Hepatocyte (in vitro differentiated cells): ENCODE data around the gene CTSL. TPM values are rescaled to one million over a fixed set of nuclear protein-coding genes. Genes with fewer than 3 reads are reported as not detected.

Experiments
- DNase-seq: peaks from one replicate; pipeline ENCODE4 v3.0.0-alpha.2; 2016; ENCODE audit warnings: low spot score
- H2AFZ ChIP-seq: fragments of 200-600 bp; sonication (generic); 2 replicates; pipeline ENCODE4 v1.6.0; 2016; ENCODE audit warnings: antibody characterized with exemption, mild to moderate bottlenecking
- H3K27ac ChIP-seq: fragments of 200-600 bp; sonication (generic); 2 replicates; pipeline ENCODE4 v1.5.1; 2016; ENCODE audit warnings: mild to moderate bottlenecking
- H3K27me3 ChIP-seq: fragments of 200-600 bp; sonication (generic); 2 replicates; pipeline ENCODE4 v1.6.1; 2016
- H3K36me3 ChIP-seq: fragments of 200-600 bp; sonication (generic); replicated peaks from 2 replicates; pipeline ENCODE4 v1.5.1; 2016; ENCODE audit warnings: low read depth; ENCODE audit not compliant: insufficient read depth
- H3K4me1 ChIP-seq: fragments of 200-600 bp; sonication (generic); 2 replicates; pipeline ENCODE4 v1.5.1; 2016; ENCODE audit warnings: mild to moderate bottlenecking, moderate library complexity; ENCODE audit not compliant: insufficient read depth
- H3K4me2 ChIP-seq: fragments of 200-600 bp; sonication (generic); 2 replicates; pipeline ENCODE4 v1.6.0; 2016
- H3K4me3 ChIP-seq: fragments of 200-600 bp; sonication (generic); 2 replicates; pipeline ENCODE4 v1.5.1; 2016; ENCODE audit warnings: mild to moderate bottlenecking
- H3K79me2 ChIP-seq: fragments of 200-600 bp; sonication (generic); 2 replicates; pipeline ENCODE4 v1.6.0; 2017; ENCODE audit warnings: mild to moderate bottlenecking
- H3K9me2 ChIP-seq: fragments of 200-600 bp; sonication (generic); replicated peaks from 2 replicates; pipeline ENCODE4 v1.6.0; 2017; ENCODE audit warnings: mild to moderate bottlenecking; ENCODE audit not compliant: insufficient read depth
- H3K9me3 ChIP-seq: fragments of 200-600 bp; sonication (generic); 2 replicates; pipeline ENCODE4 v1.5.1; 2016; ENCODE audit warnings: low read depth, mild to moderate bottlenecking
- H4K20me1 ChIP-seq: fragments of 200-600 bp; sonication (generic); 2 replicates; pipeline ENCODE4 v1.6.0; 2016; ENCODE audit warnings: mild to moderate bottlenecking; ENCODE audit not compliant: insufficient read depth, poor library complexity, severe bottlenecking
- EZH2 ChIP-seq: fragments of 200-600 bp; sonication (generic); IDR thresholded peaks from 2 replicates; pipeline ENCODE4 v1.6.1; 2016; ENCODE audit warnings: antibody characterized with exemption, mild to moderate bottlenecking, borderline replicate concordance
- EZH2phosphoT487 ChIP-seq: fragments of 200-600 bp; sonication (generic); IDR thresholded peaks from one replicate; pipeline ENCODE4 v1.6.1; 2018; ENCODE audit warnings: antibody characterized with exemption, mild to moderate bottlenecking, low read depth, moderate library complexity; ENCODE audit not compliant: unreplicated experiment, severe bottlenecking
- WGBS: methylation state at CpG from one replicate; pipeline ENCODE4 v1.1.6; 2016; ENCODE audit warnings: low lambda C conversion rate; ENCODE audit errors: missing lambda C conversion rate; 5-methylcytosine and 5-hydroxymethylcytosine counted together
- polyA plus RNA-seq: library from polyadenylated mRNA; unstranded; fragments of >200 nt; fragmentation: Nextera tagmentation; extraction: Ambion mirVana; gene quantifications from 2 replicates; pipeline ENCODE4 v1.2.1, GENCODE V29; 2016
- total RNA-seq: library from RNA; depleted of rRNA; stranded (reverse); fragments of >200 nt; gene quantifications from 2 replicates; pipeline ENCODE4 v1.2.3, GENCODE V29; 2014
- TF ChIP-seq, protein P1 (sequence below): fragments of 200-600 bp; sonication (generic); IDR thresholded peaks from 2 replicates; pipeline ENCODE4 v1.5.1; 2016; ENCODE audit warnings: antibody characterized with exemption, mild to moderate bottlenecking; ENCODE audit not compliant: poor library complexity

Gene CTSL
- total and polyA plus RNA-seq, 2 experiments from 2014 or later: 341 to 365 TPM

DNA sequence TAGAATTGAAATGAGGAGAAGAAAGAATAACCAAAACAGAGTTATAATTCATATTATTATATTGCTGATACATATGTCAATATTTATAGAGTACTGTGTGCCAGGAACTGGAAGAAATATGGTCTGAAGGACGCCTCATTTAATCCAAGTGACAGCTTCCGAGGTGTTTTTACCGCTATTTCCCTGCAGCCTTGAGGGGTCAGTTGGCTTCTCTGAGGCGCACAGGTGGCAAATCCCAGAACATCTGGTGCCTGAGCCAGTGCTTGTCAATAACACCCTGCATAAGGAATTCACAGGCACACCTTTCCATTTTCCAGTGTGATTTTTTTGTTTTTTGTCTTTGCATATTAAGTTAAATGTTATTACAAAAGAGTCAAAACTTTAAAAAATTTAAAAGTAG is 43.3 kb upstream of the CTSL start:
- no peak for DNase-seq
- Histone ChIP-seq H3K4me1 (no peaks in the 10 kb centered on the region), H3K9me2 (no peaks in the 10 kb centered on the region), H2AFZ (no peak overlapping the region), H3K4me2 (no peak overlapping the region), H3K27ac (no peak overlapping the region), H3K4me3 (no peak overlapping the region), H3K79me2 (no peaks in the 10 kb centered on the region), H4K20me1 (no peaks in the 10 kb centered on the region), H3K9me3 (no peaks in the 10 kb centered on the region), H3K27me3 (no peaks in the 10 kb centered on the region), H3K36me3 (no peaks in the 10 kb centered on the region)
- WGBS: 95% methylated on average over 4 of the region's 4 CpGs
- TF ChIP-seq, protein P1, sequence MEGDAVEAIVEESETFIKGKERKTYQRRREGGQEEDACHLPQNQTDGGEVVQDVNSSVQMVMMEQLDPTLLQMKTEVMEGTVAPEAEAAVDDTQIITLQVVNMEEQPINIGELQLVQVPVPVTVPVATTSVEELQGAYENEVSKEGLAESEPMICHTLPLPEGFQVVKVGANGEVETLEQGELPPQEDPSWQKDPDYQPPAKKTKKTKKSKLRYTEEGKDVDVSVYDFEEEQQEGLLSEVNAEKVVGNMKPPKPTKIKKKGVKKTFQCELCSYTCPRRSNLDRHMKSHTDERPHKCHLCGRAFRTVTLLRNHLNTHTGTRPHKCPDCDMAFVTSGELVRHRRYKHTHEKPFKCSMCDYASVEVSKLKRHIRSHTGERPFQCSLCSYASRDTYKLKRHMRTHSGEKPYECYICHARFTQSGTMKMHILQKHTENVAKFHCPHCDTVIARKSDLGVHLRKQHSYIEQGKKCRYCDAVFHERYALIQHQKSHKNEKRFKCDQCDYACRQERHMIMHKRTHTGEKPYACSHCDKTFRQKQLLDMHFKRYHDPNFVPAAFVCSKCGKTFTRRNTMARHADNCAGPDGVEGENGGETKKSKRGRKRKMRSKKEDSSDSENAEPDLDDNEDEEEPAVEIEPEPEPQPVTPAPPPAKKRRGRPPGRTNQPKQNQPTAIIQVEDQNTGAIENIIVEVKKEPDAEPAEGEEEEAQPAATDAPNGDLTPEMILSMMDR: no peak
- TF ChIP-seq EZH2 (no peak), EZH2phosphoT487 (no peak)

DNA sequence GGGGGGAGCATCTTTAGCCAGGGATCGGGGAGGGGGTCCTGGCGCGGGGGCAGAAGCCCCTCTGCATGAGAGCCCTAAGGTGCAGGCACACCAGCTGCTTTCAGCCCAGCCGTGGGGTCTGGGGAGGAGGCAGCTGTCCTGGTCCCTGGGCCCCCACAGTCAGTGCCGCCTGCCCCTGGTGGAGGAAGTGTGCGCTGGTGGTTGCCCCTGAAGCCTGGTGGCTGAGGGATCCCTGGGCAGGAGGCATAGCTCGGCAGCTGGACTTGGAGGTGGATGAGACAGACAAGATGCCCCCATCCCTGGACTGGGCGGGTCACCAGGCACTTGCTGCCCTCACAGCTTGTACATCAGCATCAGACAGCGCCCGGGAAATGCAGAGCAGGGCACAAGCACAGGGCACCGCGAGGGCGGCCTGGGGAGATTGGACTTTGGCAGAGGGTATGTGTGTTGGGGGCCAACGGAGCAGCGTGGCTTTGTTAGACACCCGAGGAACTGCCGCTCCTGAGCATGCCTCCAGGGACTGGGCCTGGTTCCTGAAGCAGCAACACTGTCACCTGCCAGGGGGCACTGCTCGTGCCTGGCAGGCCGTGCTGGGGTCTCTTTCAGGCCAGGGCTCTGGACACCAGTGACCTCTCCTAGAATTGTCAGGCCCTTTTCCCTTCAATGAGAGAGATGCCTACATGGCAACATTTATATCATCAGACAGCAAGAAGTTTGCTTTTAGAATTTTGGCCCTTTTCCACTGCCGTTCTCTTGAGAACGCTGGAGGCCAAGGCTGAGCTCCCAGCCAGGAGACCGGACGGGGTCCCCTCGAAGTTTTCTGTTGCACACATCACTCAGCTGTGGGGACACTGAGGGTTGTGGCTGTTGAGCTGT is 41.9 kb upstream of the CTSL start:
- Histone ChIP-seq H3K4me1 (no peaks in the 10 kb centered on the region), H2AFZ (no peak overlapping the region), H3K36me3 (no peaks in the 10 kb centered on the region), H3K9me3 (no peaks in the 10 kb centered on the region), H3K4me2 (no peak overlapping the region), H3K79me2 (peaks cover 1% of the 10 kb centered on the region), H3K27me3 (no peaks in the 10 kb centered on the region), H3K9me2 (no peaks in the 10 kb centered on the region), H3K27ac (no peak overlapping the region), H3K4me3 (no peak overlapping the region), H4K20me1 (no peaks in the 10 kb centered on the region)
- WGBS: 91% methylated on average over 21 of the region's 24 CpGs
- peak; percentile 2 for DNase-seq
- TF ChIP-seq, protein P1: no peak
- TF ChIP-seq EZH2 (no peak), EZH2phosphoT487 (no peak)

DNA sequence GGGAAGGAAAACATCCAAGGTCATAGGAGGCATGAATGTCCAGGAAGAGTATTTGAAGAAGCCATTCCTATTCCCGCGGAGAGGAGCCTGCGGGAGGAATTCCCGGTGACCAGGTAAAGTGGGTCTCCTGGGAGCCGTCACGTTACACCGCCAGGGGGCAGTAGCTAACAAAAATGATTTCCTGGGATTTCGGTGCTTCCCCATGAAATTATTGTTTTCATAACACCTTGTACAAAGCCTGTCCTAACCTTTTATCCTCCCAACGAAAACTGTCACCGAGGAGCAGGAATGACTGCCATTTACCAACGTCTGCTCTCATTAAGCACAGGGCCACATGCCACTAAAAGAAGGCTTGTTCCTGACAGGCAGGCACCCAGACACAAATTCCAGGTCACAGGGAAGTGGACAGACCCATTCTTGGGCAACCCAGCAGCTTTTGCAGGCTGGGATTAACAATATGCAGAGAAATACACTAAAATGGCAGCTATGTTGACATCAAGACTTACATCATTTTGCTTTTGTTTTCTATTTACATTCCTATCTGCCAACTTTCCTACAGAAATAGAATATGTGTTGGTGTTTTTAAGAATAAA is 41.2 kb upstream of the CTSL start:
- Histone ChIP-seq H3K4me2 (peak overlapping the region; percentile 7), H3K4me3 (no peak overlapping the region), H2AFZ (no peak overlapping the region), H3K9me3 (no peaks in the 10 kb centered on the region), H3K27me3 (no peaks in the 10 kb centered on the region), H3K79me2 (peaks cover 2% of the 10 kb centered on the region), H3K27ac (no peak overlapping the region), H3K36me3 (no peaks in the 10 kb centered on the region), H4K20me1 (no peaks in the 10 kb centered on the region), H3K9me2 (no peaks in the 10 kb centered on the region), H3K4me1 (no peaks in the 10 kb centered on the region)
- DNase-seq: peak; percentile 71
- 30% methylated on average over 11 of the region's 11 CpGs for WGBS
- TF ChIP-seq EZH2phosphoT487: no peak
- TF ChIP-seq, protein P1: peak; percentile 74
- TF ChIP-seq EZH2: no peak
